H1 (cell line): ENCODE data around the gene SMAD7. TPM values are rescaled to one million over a fixed set of nuclear protein-coding genes. Genes with fewer than 3 reads are reported as not detected.

Source experiments
- CTCF ChIA-PET: fragments of 300-600 bp; sonication (Branson Sonifier 250); formaldehyde crosslinking; loops from one replicate; lab custom pipeline; 2021; ENCODE audit not compliant: partially characterized antibody; lab: Charles Lee
- POLR2A ChIA-PET: fragments of 300-600 bp; sonication (Branson Sonifier 250); formaldehyde crosslinking; loops from one replicate; lab custom pipeline; 2021; ENCODE audit warnings: inconsistent platforms; ENCODE audit not compliant: partially characterized antibody; lab: Charles Lee
- DNase-seq, 2 experiments: peaks; one replicate each; pipeline versions ENCODE4 v3.0.0 to v3.0.0-alpha.2; 2010 to 2022; ENCODE audit warnings: low spot score in 2 of 2, low read depth in 1 of 2, mixed read lengths in 1 of 2
- FAIRE-seq: peaks from 2 replicates; lab custom pipeline; 2011; peaks lifted over from hg19 to GRCh38; lab: Jason Lieb, UNC
- H2AFZ ChIP-seq: 2 replicates; pipeline ENCODE4 v1.8.1; 2012; ENCODE audit warnings: low read length, inconsistent platforms
- H2AK5ac ChIP-seq: 2 replicates; pipeline ENCODE4 v1.6.1; 2013; ENCODE audit warnings: low read depth, low read length
- H2BK120ac ChIP-seq: replicated peaks from 2 replicates; pipeline ENCODE3; 2013; ENCODE audit warnings: low read depth, low read length, inconsistent platforms
- H2BK12ac ChIP-seq: 2 replicates; pipeline ENCODE4 v1.6.1; 2013; ENCODE audit warnings: low read depth, low read length
- H2BK15ac ChIP-seq: 2 replicates; pipeline ENCODE4 v1.6.1; 2013; ENCODE audit warnings: low read length
- H2BK20ac ChIP-seq: 2 replicates; pipeline ENCODE4 v1.6.1; 2013; ENCODE audit warnings: low read length
- H2BK5ac ChIP-seq: 2 replicates; pipeline ENCODE4 v1.6.1; 2013; ENCODE audit warnings: low read depth, low read length
- H3K14ac ChIP-seq: 2 replicates; pipeline ENCODE4 v1.6.1; 2013; ENCODE audit warnings: inconsistent platforms; ENCODE audit not compliant: insufficient read length
- H3K18ac ChIP-seq: 2 replicates; pipeline ENCODE4 v1.6.1; 2013; ENCODE audit warnings: low read length; ENCODE audit errors: extremely low read depth
- H3K23ac ChIP-seq: 2 replicates; pipeline ENCODE4 v1.6.1; 2013; ENCODE audit warnings: inconsistent platforms; ENCODE audit not compliant: insufficient read length
- H3K23me2 ChIP-seq: 2 replicates; pipeline ENCODE4 v1.6.1; 2013; ENCODE audit warnings: low read depth, low read length
- H3K27ac ChIP-seq: 2 replicates; pipeline ENCODE4 v1.6.1; 2011; ENCODE audit warnings: low read depth, low read length, inconsistent platforms
- H3K27me3 ChIP-seq, 4 experiments: replicated peaks in 1 of 4; 1 replicate in 1 of 4; 2 replicates in 3 of 4; pipeline versions ENCODE4 v1.6.1 to v1.8.1; 2011 to 2013; ENCODE audit warnings: low read length in 3 of 4, mild to moderate bottlenecking in 3 of 4, inconsistent platforms in 2 of 4, mixed read lengths in 2 of 4, moderate library complexity in 1 of 4; ENCODE audit not compliant: control insufficient read depth in 3 of 4, insufficient read depth in 3 of 4; ENCODE audit errors: extremely low read depth in 1 of 4
- H3K36me3 ChIP-seq, 4 experiments: 2 replicates each; pipeline versions ENCODE4 v1.6.1 to v1.8.1; 2011 to 2013; ENCODE audit warnings: mild to moderate bottlenecking in 4 of 4, low read length in 3 of 4, moderate library complexity in 2 of 4, control low read depth in 1 of 4, inconsistent platforms in 1 of 4; ENCODE audit not compliant: insufficient read depth in 4 of 4, control insufficient read depth in 2 of 4
- H3K4ac ChIP-seq: replicated peaks from 2 replicates; pipeline ENCODE3; 2013; ENCODE audit warnings: low read length, low read depth, mixed read lengths, inconsistent platforms; ENCODE audit not compliant: insufficient read length
- H3K4me1 ChIP-seq, 4 experiments: replicated peaks in 1 of 4; 1 replicate in 1 of 4; 2 replicates in 3 of 4; pipeline versions ENCODE4 v1.6.1 to v1.8.1; 2011 to 2013; ENCODE audit warnings: low read length in 3 of 4, inconsistent platforms in 2 of 4, mixed read lengths in 1 of 4; ENCODE audit not compliant: insufficient read depth in 4 of 4, control insufficient read depth in 3 of 4
- H3K4me2 ChIP-seq, 2 experiments: 2 replicates each; pipeline versions ENCODE4 v1.6.1 to v1.8.1; 2011 to 2013; ENCODE audit warnings: low read depth in 2 of 2, low read length in 2 of 2, control low read depth in 1 of 2, inconsistent platforms in 1 of 2, mild to moderate bottlenecking in 1 of 2; ENCODE audit not compliant: insufficient read depth in 1 of 2
- H3K4me3 ChIP-seq, 4 experiments: fragments of 200-600, 300-600 bp in 1 of 4; sonication (generic), shearing (Covaris generic), sonication (Bioruptor Twin) in 1 of 4; 2 replicates each; pipeline versions ENCODE4 v1.5.1 to v1.8.1; 2011 to 2016; ENCODE audit warnings: low read length in 4 of 4, low read depth in 3 of 4, control low read depth in 2 of 4, inconsistent platforms in 2 of 4, mild to moderate bottlenecking in 2 of 4, mixed read lengths in 1 of 4, moderate library complexity in 1 of 4; ENCODE audit not compliant: insufficient read depth in 2 of 4; ENCODE audit errors: extremely low read depth in 1 of 4
- H3K56ac ChIP-seq: replicated peaks from 2 replicates; pipeline ENCODE3; 2013; ENCODE audit warnings: low read depth, mild to moderate bottlenecking, mixed read lengths, low read length, inconsistent platforms; ENCODE audit not compliant: insufficient read length
- H3K79me1 ChIP-seq: 2 replicates; pipeline ENCODE4 v1.6.1; 2013; ENCODE audit warnings: low read depth, low read length, control low read depth
- H3K79me2 ChIP-seq, 2 experiments: 2 replicates each; pipeline versions ENCODE4 v1.6.1 to v1.8.1; 2012 to 2013; ENCODE audit warnings: low read length in 2 of 2, mild to moderate bottlenecking in 2 of 2, inconsistent platforms in 1 of 2; ENCODE audit not compliant: insufficient read depth in 2 of 2, control insufficient read depth in 1 of 2
- H3K9ac ChIP-seq, 4 experiments: replicated peaks in 1 of 4; 1 replicate in 1 of 4; 2 replicates in 3 of 4; pipeline versions ENCODE4 v1.6.1 to v1.8.1; 2011 to 2013; ENCODE audit warnings: low read depth in 3 of 4, low read length in 3 of 4, control low read depth in 2 of 4, mild to moderate bottlenecking in 2 of 4, moderate library complexity in 2 of 4, inconsistent platforms in 1 of 4; ENCODE audit errors: extremely low read depth in 1 of 4
- H3K9me3 ChIP-seq, 2 experiments: 2 replicates each; pipeline versions ENCODE4 v1.6.1 to v1.8.1; 2012 to 2013; ENCODE audit warnings: mild to moderate bottlenecking in 2 of 2, moderate library complexity in 2 of 2, control low read depth in 1 of 2, inconsistent platforms in 1 of 2, low read depth in 1 of 2, low read length in 1 of 2, mixed read lengths in 1 of 2; ENCODE audit not compliant: insufficient read depth in 2 of 2
- H4K20me1 ChIP-seq, 2 experiments: replicated peaks in 1 of 2; 2 replicates each; pipeline versions ENCODE3 to v1.8.1; 2011 to 2013; ENCODE audit warnings: inconsistent platforms in 2 of 2, low read length in 2 of 2, mild to moderate bottlenecking in 1 of 2; ENCODE audit not compliant: insufficient read depth in 2 of 2, control insufficient read depth in 1 of 2
- H4K5ac ChIP-seq: 2 replicates; pipeline ENCODE4 v1.6.1; 2013; ENCODE audit warnings: low read length, low read depth, mixed read lengths, inconsistent platforms; ENCODE audit not compliant: insufficient read length
- H4K8ac ChIP-seq: 2 replicates; pipeline ENCODE4 v1.8.0; 2013; ENCODE audit warnings: mild to moderate bottlenecking, moderate library complexity, low read length, inconsistent platforms; ENCODE audit not compliant: insufficient read depth; ENCODE audit errors: extremely low read depth
- H4K91ac ChIP-seq: replicated peaks from 2 replicates; pipeline ENCODE3; 2013; ENCODE audit warnings: low read length, mixed read lengths, inconsistent platforms; ENCODE audit not compliant: insufficient read length
- FOSL1 ChIP-seq: IDR thresholded peaks from 2 replicates; pipeline ENCODE4 v1.6.1; 2011; ENCODE audit warnings: mild to moderate bottlenecking, low read depth, low read length, moderate library complexity; ENCODE audit not compliant: insufficient read depth
- GTF2F1 ChIP-seq: IDR thresholded peaks from 2 replicates; pipeline ENCODE4 v1.6.1; 2012; ENCODE audit warnings: low read depth, low read length, improper control_type of control experiment, borderline replicate concordance
- JUND ChIP-seq: IDR thresholded peaks from 2 replicates; pipeline ENCODE4 v1.6.1; 2011; ENCODE audit warnings: mild to moderate bottlenecking, improper control_type of control experiment, low read length
- KDM1A ChIP-seq: fragments of 200-600, 300-600 bp; sonication (generic); IDR thresholded peaks from 2 replicates; pipeline ENCODE4 v1.7.1; 2016; ENCODE audit warnings: mild to moderate bottlenecking, low read length, borderline replicate concordance
- NANOG ChIP-seq: IDR thresholded peaks from 2 replicates; pipeline ENCODE4 v1.6.1; 2011; ENCODE audit warnings: low read length, low read depth, mild to moderate bottlenecking, inconsistent platforms; ENCODE audit not compliant: insufficient read depth, poor library complexity, severe bottlenecking
- PHF8 ChIP-seq: fragments of 200-600 bp; sonication (generic); conservative IDR thresholded peaks from 2 replicates; pipeline ENCODE4 v1.7.1; 2012; ENCODE audit warnings: low read depth, mild to moderate bottlenecking, inconsistent platforms, low read length, moderate library complexity
- POLR2AphosphoS5 ChIP-seq: IDR thresholded peaks from 2 replicates; pipeline ENCODE4 v1.6.1; 2011; ENCODE audit warnings: low read depth, low read length
- POU5F1 ChIP-seq: IDR thresholded peaks from 2 replicates; pipeline ENCODE4 v1.6.1; 2011; ENCODE audit warnings: low read depth, mild to moderate bottlenecking, low read length, moderate library complexity
- RNF2 ChIP-seq: fragments of 200-900, 300-1000 bp; sonication (generic); IDR thresholded peaks from 2 replicates; pipeline ENCODE4 v1.7.1; 2016; ENCODE audit warnings: borderline replicate concordance, low read depth, mild to moderate bottlenecking, antibody characterized with exemption, low read length; ENCODE audit not compliant: poor library complexity, severe bottlenecking; ENCODE audit errors: missing control alignments
- SAP30 ChIP-seq: fragments of 300-600 bp; sonication (generic); IDR thresholded peaks from 2 replicates; pipeline ENCODE4 v1.7.1; 2012; ENCODE audit warnings: low read length, moderate library complexity, mild to moderate bottlenecking, inconsistent platforms; ENCODE audit not compliant: insufficient read depth, insufficient replicate concordance
- WGBS, 2 experiments: shearing (Covaris generic) in 1 of 2; methylation state at CpG; one replicate each; pipeline versions ENCODE4 v1.1.6 to v1.1.7; 2013 to 2015; ENCODE audit warnings: low lambda C conversion rate in 2 of 2, mixed read lengths in 2 of 2, inconsistent platforms in 1 of 2, low coverage in 1 of 2, missing lambda C conversion rate in 1 of 2; ENCODE audit not compliant: insufficient replicate concordance in 2 of 2, insufficient coverage in 1 of 2, insufficient read length in 1 of 2; ENCODE audit errors: extremely low coverage in 1 of 2, missing lambda C conversion rate in 1 of 2; 5-methylcytosine and 5-hydroxymethylcytosine counted together
- polyA plus RNA-seq, 7 experiments: library from polyadenylated mRNA; depleted of rRNA in 3 of 7; stranded (reverse) in 5 of 7; unstranded in 2 of 7; fragments of >200 nt in 5 of 7; fragments of 200-250 nt in 2 of 7; gene quantifications; 1 replicate in 5 of 7; 2 replicates in 1 of 7; 4 replicates in 1 of 7; pipeline versions ENCODE4 v1.2.1 to v1.2.3, GENCODE V29; 2011 to 2013; ENCODE audit warnings: missing spikeins in 2 of 7, mixed read lengths in 2 of 7
- total RNA-seq: library from RNA; stranded (reverse); fragmentation: NEBNext Ultra II Directional; extraction: Animal tissue kit (Norgen Biotek cat#: 25700); gene quantifications from 2 replicates; pipeline ENCODE4 v1.2.1, GENCODE V29; 2021

SMAD7 gene
- total and polyA plus RNA-seq, 2 of the 8 experiments (the other 6 are each of a cell fraction or from before 2014, with no cell fraction given) = 6.5 to 15.5 TPM

- H3K9ac ChIP-seq = peak overlapping the region in 1 of 4 experiments; percentile 19; a peak in 1 of 7 replicates
- no peak overlapping the region for H2BK15ac ChIP-seq
- no peak overlapping the region for H2BK120ac ChIP-seq
- no peak overlapping the region for H3K14ac ChIP-seq
- H3K56ac ChIP-seq = no peak overlapping the region
- WGBS, 2 experiments = 94% methylated on average over 17 of the region's 17 CpGs; no CpG with 5 or more reads in 1 of the 2 experiments
- H3K79me1 ChIP-seq = no peaks in the 10 kb centered on the region
- H2AFZ ChIP-seq = no peak overlapping the region
- H3K27ac ChIP-seq = no peak overlapping the region
- no peak overlapping the region for H2BK20ac ChIP-seq
- H3K27me3 ChIP-seq = no peaks in the 10 kb centered on the region
- POLR2A ChIA-PET = no interaction called here
- no peaks in the 10 kb centered on the region for H3K36me3 ChIP-seq
- peaks cover 0 to 4% (median 0%) of the 10 kb centered on the region in 4 experiments; a peak in 4 of 7 replicates for H3K4me1 ChIP-seq
- H2BK12ac ChIP-seq = no peak overlapping the region
- H3K23ac ChIP-seq = no peak overlapping the region
- H4K5ac ChIP-seq = no peak overlapping the region
- no peak for DNase-seq
- H2BK5ac ChIP-seq = no peak overlapping the region
- no peaks in the 10 kb centered on the region for H3K79me2 ChIP-seq
- H4K8ac ChIP-seq = no peak overlapping the region
- H2AK5ac ChIP-seq = no peak overlapping the region
- no peak overlapping the region for H3K4me2 ChIP-seq
- no peaks in the 10 kb centered on the region for H4K20me1 ChIP-seq
- CTCF ChIA-PET = interaction anchor here (0.7 to 1.8 kb wide), 4 partner anchors 9 to 133 kb away, joined by 3 to 4 read pairs (median 4); no protein-coding TSS in a partner anchor
- H3K9me3 ChIP-seq = no peaks in the 10 kb centered on the region
- H3K4ac ChIP-seq = no peak overlapping the region
- H3K18ac ChIP-seq = no peak overlapping the region
- no peaks in the 10 kb centered on the region for H3K23me2 ChIP-seq
- no peak overlapping the region for H4K91ac ChIP-seq
- H3K4me3 ChIP-seq = no peak overlapping the region
- no peak for FAIRE-seq
- TF ChIP-seq NANOG (no peak), KDM1A (no peak), PHF8 (no peak), SAP30 (no peak), GTF2F1 (no peak), FOSL1 (no peak), JUND (no peak), POU5F1 (no peak), POLR2AphosphoS5 (no peak), RNF2 (no peak)
Measured at GRCh38 chr18:48910972-48911545, 39.7 kb downstream of the SMAD7 start.
